Urinary bladder (tissue), 4 donors: ENCODE results near the gene ZBTB18. TPM values are rescaled to one million over a fixed set of nuclear protein-coding genes. Genes with fewer than 3 reads are reported as not detected.

Source experiments
- DNase-seq: peaks from one replicate; pipeline ENCODE4 v3.0.0-alpha.2; 2015; ENCODE audit errors: extremely low spot score
- H3K27ac ChIP-seq: one replicate; pipeline ENCODE4 v1.5.1; 2013; ENCODE audit warnings: low read depth, mild to moderate bottlenecking, moderate library complexity
- H3K36me3 ChIP-seq: one replicate; pipeline ENCODE4 v1.6.1; 2013; ENCODE audit warnings: mild to moderate bottlenecking, moderate library complexity; ENCODE audit not compliant: insufficient read depth
- H3K4me1 ChIP-seq: one replicate; pipeline ENCODE4 v1.6.1; 2013; ENCODE audit warnings: mild to moderate bottlenecking, moderate library complexity; ENCODE audit not compliant: insufficient read depth
- H3K4me3 ChIP-seq: one replicate; pipeline ENCODE4 v1.5.1; 2013; ENCODE audit warnings: low read depth, low read length
- WGBS: extraction: QIAGEN DNeasy Blood & Tissue Kit; methylation state at CpG from one replicate; pipeline ENCODE4 v1.1.7; 2013; 5-methylcytosine and 5-hydroxymethylcytosine counted together
- polyA plus RNA-seq: library from polyadenylated mRNA; stranded (reverse); fragments of 200-250 nt; gene quantifications from one replicate; pipeline ENCODE4 v1.2.3, GENCODE V29; 2013
- total RNA-seq: library from RNA; depleted of rRNA; stranded (reverse); fragments of >200 nt; gene quantifications from one replicate; pipeline ENCODE4 v1.2.3, GENCODE V29; 2014
- donor health status: healthy with polysubstance abuse.
- donor health status: healthy.

ZBTB18 gene
- total and polyA plus RNA-seq, 2 donors: 13.1 to 18.2 TPM

GRCh38 chr1:244047621-244048255 is 3.3 kb upstream of the ZBTB18 start:
- WGBS: under 1% methylated on average over 54 of the region's 54 CpGs

DNA sequence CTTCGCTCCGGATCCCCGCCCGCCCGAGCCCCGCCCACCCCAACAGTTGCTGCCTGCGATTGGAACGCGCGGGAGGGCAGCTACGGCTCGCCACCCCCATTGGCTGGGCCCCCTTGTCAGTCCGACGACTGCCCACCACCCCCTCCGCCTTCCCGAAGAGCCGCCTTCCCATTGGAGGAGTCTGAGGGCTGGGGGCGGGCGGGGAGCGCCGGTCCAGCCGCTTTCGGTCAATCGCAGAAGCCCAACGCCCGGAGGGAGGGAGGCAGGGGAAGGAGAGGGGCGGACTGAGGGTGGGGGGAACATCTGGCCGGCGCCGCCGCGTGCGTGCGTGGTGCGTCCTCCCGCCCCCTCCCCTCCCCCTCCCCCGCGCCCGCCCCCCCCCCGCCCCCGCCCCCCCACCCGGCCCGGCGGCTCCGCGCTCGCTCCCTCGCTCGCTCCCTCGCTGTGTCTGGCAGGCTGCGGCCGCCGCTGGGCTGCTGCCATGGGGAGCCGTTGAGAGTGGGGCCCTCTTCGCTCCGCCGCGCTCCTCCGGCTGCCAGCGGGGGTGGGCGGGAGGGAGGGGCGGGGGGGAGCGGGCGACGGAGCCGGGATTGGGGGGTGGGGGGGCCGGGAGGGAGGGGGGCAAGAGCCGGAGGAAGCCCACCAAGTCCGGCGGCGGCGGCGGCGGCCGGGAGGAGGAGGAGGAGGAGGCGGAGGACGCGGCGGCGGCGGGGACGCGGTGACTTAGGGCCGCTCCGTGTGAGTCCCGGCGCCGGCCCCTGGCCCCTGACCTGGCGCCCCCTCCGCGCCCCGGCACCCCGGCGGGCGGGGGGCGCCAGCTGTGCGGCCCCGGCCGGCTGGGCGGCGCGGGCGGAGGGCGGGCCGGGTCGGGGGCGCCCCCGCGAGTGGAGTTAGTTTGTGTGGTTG is 2.6 kb upstream of the ZBTB18 start:
- Histone ChIP-seq H3K27ac (peak overlapping the region; percentile 67), H3K36me3 (no peaks in the 10 kb centered on the region), H3K4me1 (no peaks in the 10 kb centered on the region), H3K4me3 (peak overlapping the region; percentile 100)
- peak; percentile 96 for DNase-seq
- WGBS: 1% methylated on average over 74 of the region's 109 CpGs

More at GRCh38 chr1:244047621-244048255, 3.3 kb upstream of the ZBTB18 start:
- DNase-seq: peak; percentile 33
- H3K4me3 ChIP-seq: peak overlapping the region; percentile 73
- no peaks in the 10 kb centered on the region for H3K4me1 ChIP-seq
- no peaks in the 10 kb centered on the region for H3K36me3 ChIP-seq
- H3K27ac ChIP-seq: peak overlapping the region; percentile 98

DNA sequence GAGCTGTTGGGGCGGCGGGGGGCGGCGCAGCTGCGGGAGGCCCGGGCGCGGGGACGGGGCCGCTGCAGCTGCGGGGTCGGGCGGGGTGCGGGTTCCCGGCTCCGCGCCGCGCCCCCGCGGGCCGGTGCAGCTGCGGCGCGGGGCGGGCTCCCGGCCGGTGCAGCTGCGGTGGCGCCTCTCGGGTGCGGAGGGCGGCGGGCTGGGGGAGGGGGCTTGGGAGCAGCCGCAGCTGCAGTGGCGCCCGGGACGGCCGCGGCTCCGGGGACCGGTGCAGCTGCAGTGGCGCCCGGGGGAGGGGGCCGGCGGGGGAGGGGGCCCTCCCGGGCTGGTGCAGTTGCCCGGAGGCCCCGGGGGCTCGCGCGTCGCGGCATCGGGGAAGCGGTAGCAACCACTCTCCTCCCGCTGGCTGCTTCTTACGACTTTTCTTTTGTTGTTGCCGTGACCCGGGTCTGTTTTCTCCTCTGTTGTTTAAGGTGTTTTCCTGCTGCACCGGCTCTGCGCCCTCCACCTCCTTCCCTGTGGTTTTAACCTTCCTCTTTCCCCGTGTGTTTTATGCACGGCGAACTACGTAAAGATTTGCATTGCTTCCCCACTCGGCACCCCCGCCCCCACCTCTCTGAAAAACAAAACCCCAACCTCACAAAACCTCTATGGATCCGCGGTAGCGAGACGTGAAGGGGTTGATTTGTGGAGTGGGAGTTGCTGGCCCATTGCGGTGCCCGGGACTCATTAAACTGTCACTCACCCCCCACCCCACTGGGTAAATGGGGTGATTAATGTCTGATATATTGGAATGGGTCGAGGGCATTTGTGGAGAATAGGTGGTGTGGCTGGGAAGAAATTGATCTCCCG is 1.7 kb upstream of the ZBTB18 start:
- Histone ChIP-seq H3K27ac (peak overlapping the region; percentile 67), H3K4me1 (no peaks in the 10 kb centered on the region), H3K36me3 (no peaks in the 10 kb centered on the region), H3K4me3 (peak overlapping the region; percentile 100)
- under 1% methylated on average over 76 of the region's 76 CpGs for whole genome bisulfite sequencing
- DNase-seq: no peak

DNA sequence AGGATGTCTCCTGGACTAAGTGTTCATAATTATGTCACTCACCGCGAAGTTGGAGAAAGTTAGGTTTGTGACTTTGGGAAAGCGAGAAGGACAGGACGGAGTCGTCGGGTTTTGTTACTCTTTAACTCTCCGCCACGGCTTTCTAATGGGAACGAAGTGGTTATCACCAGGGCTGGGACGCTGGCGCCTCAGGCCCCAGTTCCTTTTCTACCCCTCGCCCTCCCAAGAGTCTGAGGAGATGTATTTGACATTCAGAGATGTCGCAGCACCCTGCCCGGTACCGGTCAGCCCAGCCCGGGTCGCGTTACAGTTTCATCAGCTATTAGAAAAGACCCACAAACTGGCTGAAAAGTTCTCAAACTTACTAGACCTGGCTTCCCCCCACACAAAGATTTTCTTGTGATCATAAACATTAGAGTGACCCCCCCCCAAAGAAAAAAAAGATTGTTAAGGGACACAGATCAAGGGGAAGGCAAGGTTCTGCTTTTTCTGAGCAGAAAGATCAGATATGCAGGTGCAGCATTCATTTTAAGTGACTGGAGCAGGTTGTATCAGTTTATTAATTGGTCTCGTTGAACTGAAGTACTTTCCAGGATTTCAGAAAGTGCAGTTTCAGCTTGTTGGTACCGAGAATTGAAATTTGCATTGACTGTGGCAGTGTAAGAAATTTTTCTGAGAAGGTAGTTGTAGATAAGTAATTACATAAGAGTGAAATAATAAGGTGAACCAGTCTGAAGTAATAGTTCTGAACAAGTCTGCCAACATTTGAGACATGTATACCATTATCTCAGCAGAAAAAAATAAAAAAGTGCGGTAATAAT is 859 bp upstream of the ZBTB18 start:
- DNase-seq: no peak
- H3K36me3 ChIP-seq: peaks cover 2% of the 10 kb centered on the region
- 14% methylated on average over 21 of the region's 21 CpGs for WGBS
- H3K4me1 ChIP-seq: no peaks in the 10 kb centered on the region
- H3K4me3 ChIP-seq: peak overlapping the region; percentile 100
- H3K27ac ChIP-seq: no peak overlapping the region

- WGBS: 23% methylated on average over 5 of the region's 5 CpGs
- no peak overlapping the region for H3K27ac ChIP-seq
- H3K4me1 ChIP-seq: no peaks in the 10 kb centered on the region
- H3K4me3 ChIP-seq: no peak overlapping the region
- no peak for DNase-seq
- peaks cover 2% of the 10 kb centered on the region for H3K36me3 ChIP-seq
Measured at GRCh38 chr1:244052016-244052727, 1.1 kb downstream of the ZBTB18 start.

- no peak overlapping the region for H3K27ac ChIP-seq
- peaks cover 2% of the 10 kb centered on the region for H3K36me3 ChIP-seq
- DNase-seq: no peak
- 73% methylated on average over 6 of the region's 6 CpGs for WGBS
- no peak overlapping the region for H3K4me3 ChIP-seq
- H3K4me1 ChIP-seq: no peaks in the 10 kb centered on the region
Measured at GRCh38 chr1:244052728-244053312, 1.7 kb downstream of the ZBTB18 start.

- no peak overlapping the region for H3K27ac ChIP-seq
- 89% methylated on average over 11 of the region's 11 CpGs for WGBS
- DNase-seq: no peak
- no peaks in the 10 kb centered on the region for H3K4me1 ChIP-seq
- H3K4me3 ChIP-seq: no peak overlapping the region
- H3K36me3 ChIP-seq: peaks cover 2% of the 10 kb centered on the region
Measured at GRCh38 chr1:244053831-244054230, 2.7 kb downstream of the ZBTB18 start.

DNA sequence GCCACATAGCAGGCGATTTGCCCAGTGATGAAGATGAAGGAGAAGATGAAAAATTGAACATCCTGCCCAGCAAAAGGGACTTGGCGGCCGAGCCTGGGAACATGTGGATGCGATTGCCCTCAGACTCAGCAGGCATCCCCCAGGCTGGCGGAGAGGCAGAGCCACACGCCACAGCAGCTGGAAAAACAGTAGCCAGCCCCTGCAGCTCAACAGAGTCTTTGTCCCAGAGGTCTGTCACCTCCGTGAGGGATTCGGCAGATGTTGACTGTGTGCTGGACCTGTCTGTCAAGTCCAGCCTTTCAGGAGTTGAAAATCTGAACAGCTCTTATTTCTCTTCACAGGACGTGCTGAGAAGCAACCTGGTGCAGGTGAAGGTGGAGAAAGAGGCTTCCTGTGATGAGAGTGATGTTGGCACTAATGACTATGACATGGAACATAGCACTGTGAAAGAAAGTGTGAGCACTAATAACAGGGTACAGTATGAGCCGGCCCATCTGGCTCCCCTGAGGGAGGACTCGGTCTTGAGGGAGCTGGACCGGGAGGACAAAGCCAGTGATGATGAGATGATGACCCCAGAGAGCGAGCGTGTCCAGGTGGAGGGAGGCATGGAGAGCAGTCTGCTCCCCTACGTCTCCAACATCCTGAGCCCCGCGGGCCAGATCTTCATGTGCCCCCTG is 3.3 kb downstream of the ZBTB18 start:
- 92% methylated on average over 17 of the region's 17 CpGs for WGBS
- no peak overlapping the region for H3K4me3 ChIP-seq
- H3K27ac ChIP-seq: no peak overlapping the region
- DNase-seq: no peak
- H3K4me1 ChIP-seq: no peaks in the 10 kb centered on the region
- peaks cover 2% of the 10 kb centered on the region for H3K36me3 ChIP-seq

DNA sequence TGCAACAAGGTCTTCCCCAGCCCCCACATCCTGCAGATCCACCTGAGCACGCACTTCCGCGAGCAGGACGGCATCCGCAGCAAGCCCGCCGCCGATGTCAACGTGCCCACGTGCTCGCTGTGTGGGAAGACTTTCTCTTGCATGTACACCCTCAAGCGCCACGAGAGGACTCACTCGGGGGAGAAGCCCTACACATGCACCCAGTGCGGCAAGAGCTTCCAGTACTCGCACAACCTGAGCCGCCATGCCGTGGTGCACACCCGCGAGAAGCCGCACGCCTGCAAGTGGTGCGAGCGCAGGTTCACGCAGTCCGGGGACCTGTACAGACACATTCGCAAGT is 3.8 kb downstream of the ZBTB18 start:
- no peaks in the 10 kb centered on the region for H3K4me1 ChIP-seq
- H3K27ac ChIP-seq: no peak overlapping the region
- no peak for DNase-seq
- 97% methylated on average over 27 of the region's 27 CpGs for WGBS
- H3K36me3 ChIP-seq: peaks cover 2% of the 10 kb centered on the region
- no peak overlapping the region for H3K4me3 ChIP-seq

- Histone ChIP-seq H3K27ac (no peak overlapping the region), H3K4me3 (no peak overlapping the region), H3K4me1 (no peaks in the 10 kb centered on the region), H3K36me3 (peaks cover 2% of the 10 kb centered on the region)
- WGBS: 75% methylated on average over 6 of the region's 6 CpGs
- DNase-seq: no peak
Measured at GRCh38 chr1:244056577-244056976, 5.5 kb downstream of the ZBTB18 start.

- Histone ChIP-seq H3K36me3 (peaks cover 2% of the 10 kb centered on the region), H3K4me1 (no peaks in the 10 kb centered on the region), H3K27ac (no peak overlapping the region), H3K4me3 (no peak overlapping the region)
- WGBS: 89% methylated on average over 12 of the region's 12 CpGs
- DNase-seq: no peak
Measured at GRCh38 chr1:244057474-244058385, 6.6 kb downstream of the ZBTB18 start.
